ENCODE results near the gene NFS1.

Gene NFS1

GRCh38 chr20:35653430-35653734, 45.8 kb downstream of the NFS1 start:
- no peaks in the 10 kb centered on the region for H3K27me3 ChIP-seq (ENCODE audit: insufficient read depth, low read length)
- no peaks in the 10 kb centered on the region for H4K20me1 ChIP-seq (ENCODE audit: insufficient read depth, low read length)
- TF ChIP-seq, protein P1, sequence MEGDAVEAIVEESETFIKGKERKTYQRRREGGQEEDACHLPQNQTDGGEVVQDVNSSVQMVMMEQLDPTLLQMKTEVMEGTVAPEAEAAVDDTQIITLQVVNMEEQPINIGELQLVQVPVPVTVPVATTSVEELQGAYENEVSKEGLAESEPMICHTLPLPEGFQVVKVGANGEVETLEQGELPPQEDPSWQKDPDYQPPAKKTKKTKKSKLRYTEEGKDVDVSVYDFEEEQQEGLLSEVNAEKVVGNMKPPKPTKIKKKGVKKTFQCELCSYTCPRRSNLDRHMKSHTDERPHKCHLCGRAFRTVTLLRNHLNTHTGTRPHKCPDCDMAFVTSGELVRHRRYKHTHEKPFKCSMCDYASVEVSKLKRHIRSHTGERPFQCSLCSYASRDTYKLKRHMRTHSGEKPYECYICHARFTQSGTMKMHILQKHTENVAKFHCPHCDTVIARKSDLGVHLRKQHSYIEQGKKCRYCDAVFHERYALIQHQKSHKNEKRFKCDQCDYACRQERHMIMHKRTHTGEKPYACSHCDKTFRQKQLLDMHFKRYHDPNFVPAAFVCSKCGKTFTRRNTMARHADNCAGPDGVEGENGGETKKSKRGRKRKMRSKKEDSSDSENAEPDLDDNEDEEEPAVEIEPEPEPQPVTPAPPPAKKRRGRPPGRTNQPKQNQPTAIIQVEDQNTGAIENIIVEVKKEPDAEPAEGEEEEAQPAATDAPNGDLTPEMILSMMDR (IDR thresholded peaks at IDR 0.05; ENCODE audit: low read length): no peak
- TF ChIP-seq EZH2 (IDR thresholded peaks at IDR 0.05; ENCODE audit: borderline replicate concordance, low read length): no peak
- H2AFZ ChIP-seq (ENCODE audit: low read length): no peak overlapping the region
- H3K4me1 ChIP-seq (ENCODE audit: insufficient read depth, low read length, severe bottlenecking): no peaks in the 10 kb centered on the region
- H3K4me3 ChIP-seq (ENCODE audit: low read depth, low read length, poor library complexity, severe bottlenecking): no peak overlapping the region
- no peak overlapping the region for H3K9ac ChIP-seq (ENCODE audit: low read length)
- peaks cover 100% of the 10 kb centered on the region for H3K79me2 ChIP-seq (ENCODE audit: insufficient read depth, low read length)
- H3K27ac ChIP-seq (ENCODE audit: low read depth, low read length, poor library complexity, severe bottlenecking): no peak overlapping the region
- H3F3A ChIP-seq (ENCODE audit: insufficient read depth, low read length): no peaks in the 10 kb centered on the region
- H3K4me2 ChIP-seq (ENCODE audit: low read length): no peak overlapping the region
- peaks cover 5% of the 10 kb centered on the region; the same call in 1 of the 2 replicates for H3K9me3 ChIP-seq (ENCODE audit: low read length)
- peaks cover 97% of the 10 kb centered on the region for H3K36me3 ChIP-seq (ENCODE audit: insufficient read depth, low read length)
- no peaks in the 10 kb centered on the region for H3K9me2 ChIP-seq (ENCODE audit: low read depth, low read length)

GRCh38 chr20:35652641-35653429, 46.3 kb downstream of the NFS1 start:
- no peak overlapping the region for H2AFZ ChIP-seq (ENCODE audit: low read length)
- TF ChIP-seq, protein P1 (IDR thresholded peaks at IDR 0.05; ENCODE audit: low read length): no peak
- TF ChIP-seq EZH2 (IDR thresholded peaks at IDR 0.05; ENCODE audit: borderline replicate concordance, low read length): no peak
- no peak overlapping the region for H3K9ac ChIP-seq (ENCODE audit: low read length)
- peaks cover 98% of the 10 kb centered on the region for H3K79me2 ChIP-seq (ENCODE audit: insufficient read depth, low read length)
- no peak overlapping the region for H3K4me3 ChIP-seq (ENCODE audit: low read depth, low read length, poor library complexity, severe bottlenecking)
- no peaks in the 10 kb centered on the region for H3F3A ChIP-seq (ENCODE audit: insufficient read depth, low read length)
- H3K27me3 ChIP-seq (ENCODE audit: insufficient read depth, low read length): no peaks in the 10 kb centered on the region
- no peaks in the 10 kb centered on the region for H3K4me1 ChIP-seq (ENCODE audit: insufficient read depth, low read length, severe bottlenecking)
- H3K9me3 ChIP-seq (ENCODE audit: low read length): peaks cover 5% of the 10 kb centered on the region; the same call in 1 of the 2 replicates
- H4K20me1 ChIP-seq (ENCODE audit: insufficient read depth, low read length): no peaks in the 10 kb centered on the region
- H3K9me2 ChIP-seq (ENCODE audit: low read depth, low read length): no peaks in the 10 kb centered on the region
- H3K4me2 ChIP-seq (ENCODE audit: low read length): no peak overlapping the region
- peaks cover 98% of the 10 kb centered on the region for H3K36me3 ChIP-seq (ENCODE audit: insufficient read depth, low read length)
- H3K27ac ChIP-seq (ENCODE audit: low read depth, low read length, poor library complexity, severe bottlenecking): no peak overlapping the region

DNA sequence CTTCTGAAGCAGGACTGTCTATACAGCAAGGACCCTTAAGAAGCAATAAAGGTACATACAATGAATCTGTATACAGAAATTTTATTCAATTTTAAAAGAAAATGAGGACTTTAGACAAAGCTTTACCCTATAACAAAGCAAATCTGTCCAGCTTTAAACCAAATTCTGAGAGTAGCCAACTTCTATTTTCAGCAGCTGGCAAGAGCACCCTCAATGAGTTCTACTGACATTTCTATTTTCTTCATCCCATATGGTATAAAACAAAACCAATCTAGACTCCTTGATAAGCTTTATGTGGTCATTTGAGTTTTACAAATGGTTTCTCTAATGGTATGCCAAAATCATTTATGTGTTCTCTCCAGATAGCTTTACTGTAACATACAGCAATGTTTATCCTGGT, 47.2 kb downstream of the NFS1 start:
- peaks cover 90% of the 10 kb centered on the region for H3K36me3 ChIP-seq (ENCODE audit: insufficient read depth, low read length)
- no peak overlapping the region for H3K27ac ChIP-seq (ENCODE audit: low read depth, low read length, poor library complexity, severe bottlenecking)
- no peak overlapping the region for H3K9ac ChIP-seq (ENCODE audit: low read length)

More for the DNA sequence above, 47.2 kb downstream of the NFS1 start:
- Histone ChIP-seq H3K79me2 (ENCODE audit: insufficient read depth, low read length) (peaks cover 89% of the 10 kb centered on the region), H3K4me2 (ENCODE audit: low read length) (no peak overlapping the region), H2AFZ (ENCODE audit: low read length) (no peak overlapping the region), H3K4me3 (ENCODE audit: low read depth, low read length, poor library complexity, severe bottlenecking) (no peak overlapping the region), H3K4me1 (ENCODE audit: insufficient read depth, low read length, severe bottlenecking) (no peaks in the 10 kb centered on the region), H4K20me1 (ENCODE audit: insufficient read depth, low read length) (no peaks in the 10 kb centered on the region), H3K9me2 (ENCODE audit: low read depth, low read length) (no peaks in the 10 kb centered on the region), H3K27me3 (ENCODE audit: insufficient read depth, low read length) (no peaks in the 10 kb centered on the region), H3K9me3 (ENCODE audit: low read length) (peaks cover 4% of the 10 kb centered on the region; the same call in 1 of the 2 replicates), H3F3A (ENCODE audit: insufficient read depth, low read length) (no peaks in the 10 kb centered on the region)
- TF ChIP-seq, protein P1 (IDR thresholded peaks at IDR 0.05; ENCODE audit: low read length): no peak
- no peak for TF ChIP-seq EZH2 (IDR thresholded peaks at IDR 0.05; ENCODE audit: borderline replicate concordance, low read length)
